GM21717 (cell line): ENCODE measurements around the gene CPD.
A peak's percentile ranks its signal among the peaks of the same experiment; 100 is the strongest.
"Not testable (repeated sequence)": the region's sequence is repeated elsewhere in the genome, so short reads cannot be mapped to it uniquely, and the experiment has no call there.

Experiments
- ATAC-seq: cut with Tn5 transposase; IDR thresholded peaks from one replicate; pipeline ENCODE4 v1.9.1; 2021; ENCODE audit warnings: mild to moderate bottlenecking, moderate library complexity; ENCODE audit not compliant: unreplicated experiment

CPD gene

GRCh38 chr17:30422171-30422570 is 43.4 kb downstream of the CPD start:
- no peak for ATAC-seq

- ATAC-seq = no peak
Measured at GRCh38 chr17:30424471-30424870, 45.7 kb downstream of the CPD start.

- ATAC-seq = no peak
Measured at GRCh38 chr17:30426292-30426691, 47.6 kb downstream of the CPD start.

GRCh38 chr17:30427611-30428010 is 48.9 kb downstream of the CPD start:
- ATAC-seq = no peak

- no peak for ATAC-seq
Measured at GRCh38 chr17:30429155-30429554, 50.4 kb downstream of the CPD start.

- ATAC-seq = no peak
Measured at GRCh38 chr17:30433514-30433913, 54.8 kb downstream of the CPD start.

GRCh38 chr17:30436729-30437128 is 58.0 kb downstream of the CPD start:
- no peak for ATAC-seq

- no peak for ATAC-seq
Measured at GRCh38 chr17:30443721-30444120, 65.0 kb downstream of the CPD start.

GRCh38 chr17:30446640-30447039 is 67.9 kb downstream of the CPD start:
- ATAC-seq = not testable (repeated sequence)

GRCh38 chr17:30449480-30449879 is 70.8 kb downstream of the CPD start:
- ATAC-seq = no peak

GRCh38 chr17:30450125-30451027 is 71.6 kb downstream of the CPD start:
- ATAC-seq = no peak

GRCh38 chr17:30454635-30455034 is 75.9 kb downstream of the CPD start:
- no peak for ATAC-seq

GRCh38 chr17:30458371-30458770 is 79.6 kb downstream of the CPD start:
- ATAC-seq = no peak

GRCh38 chr17:30458797-30459413 is 80.2 kb downstream of the CPD start:
- ATAC-seq = not testable (repeated sequence)

GRCh38 chr17:30468465-30468864 is 89.7 kb downstream of the CPD start:
- no peak for ATAC-seq

- ATAC-seq = no peak
Measured at GRCh38 chr17:30472238-30472890, 93.6 kb downstream of the CPD start.

GRCh38 chr17:30475206-30475605 is 96.5 kb downstream of the CPD start:
- no peak for ATAC-seq

GRCh38 chr17:30476726-30477082 is 98.0 kb downstream of the CPD start:
- no peak for ATAC-seq

- ATAC-seq = peak; percentile 84
Measured at GRCh38 chr17:30477083-30477773, 98.5 kb downstream of the CPD start, which contains the start of gene GOSR1. Gene GOSR1 (plus strand): TSS chr17:30477408. CDS start chr17:30477434, 26 bp downstream.

- peak; percentile 27 for ATAC-seq
Measured at GRCh38 chr17:30477774-30478115, 99.0 kb downstream of the CPD start.

GRCh38 chr17:30482555-30482954 is 103.8 kb downstream of the CPD start:
- ATAC-seq = no peak
